Mucosa of descending colon (tissue), 3 donors: Measurements from ENCODE around the gene USE1. TPM values are rescaled to one million over a fixed set of nuclear protein-coding genes. Genes with fewer than 3 reads are reported as not detected.

Experiments
- ATAC-seq: fragments of 200-7000 bp; cut with Tn5 transposase; one replicate; pipeline ENCODE4 v1.9.1; 2020; ENCODE audit warnings: mild to moderate bottlenecking, moderate library complexity
- DNase-seq, 3 donors: peaks; one replicate each; pipeline ENCODE4 v3.0.0-alpha.2; 2020
- H3K36me3 ChIP-seq: fragments of 200-600 bp; one replicate; pipeline ENCODE4 v1.8.0; 2021; ENCODE audit warnings: low read depth, mild to moderate bottlenecking
- H3K4me1 ChIP-seq: fragments of 200-600 bp; one replicate; pipeline ENCODE4 v1.8.0; 2021; ENCODE audit warnings: low read depth, mild to moderate bottlenecking
- H3K4me3 ChIP-seq: fragments of 200-600 bp; one replicate; pipeline ENCODE4 v1.8.0; 2021; ENCODE audit warnings: mild to moderate bottlenecking
- H3K9me3 ChIP-seq: fragments of 200-600 bp; one replicate; pipeline ENCODE4 v1.8.0; 2021; ENCODE audit warnings: mild to moderate bottlenecking
- CTCF ChIP-seq: fragments of 200-600 bp; IDR thresholded peaks from one replicate; pipeline ENCODE4 v1.8.0; 2022; ENCODE audit warnings: antibody characterized with exemption, mild to moderate bottlenecking
- intact Hi-C, 2 donors: fragments of 100-400 bp; cut with DNase I in 1 of 2; cut with micrococcal nuclease in 1 of 2; formaldehyde crosslinking; loops; one replicate each; pipeline versions ENCODE4 v1.11.0 to v1.11.1; 2022; cut with DNase I, micrococcal nuclease
- total RNA-seq, 3 donors: library from RNA; stranded (reverse); fragmentation: NEBNext Ultra II Directional in 2 of 3; extraction: Animal tissue kit (Norgen Biotek cat#: 25700) in 2 of 3; gene quantifications; one replicate each; pipeline versions ENCODE4 v1.2.1 to v1.2.4, GENCODE V29; 2021 to 2023
- donor health status: DM: no; HTN: no; CAD: no; lungs with moderate emphysema.
- donor health status: DM: no; HTN: no; CAD: no.
- donor health status: DM: no; HTN: yes; CAD: no.

USE1 gene
- total RNA-seq, 3 donors from 2014 or later = 17.4 to 31.2 (median 28.0) TPM

- ATAC-seq (peak; percentile 83), DNase-seq (peak; percentile 77 to 86 (median 85))
- peaks cover 33% of the 10 kb centered on the region for H3K4me1 ChIP-seq
- H3K4me3 ChIP-seq = no peak overlapping the region
- H3K36me3 ChIP-seq = peaks cover 11% of the 10 kb centered on the region
- H3K9me3 ChIP-seq = no peaks in the 10 kb centered on the region
- intact Hi-C loops = no loop called here
- TF ChIP-seq CTCF = peak; percentile 26
Measured at GRCh38 chr19:17235300-17235970, 20.3 kb downstream of the USE1 start.

- DNase-seq (peak; percentile 57 to 70 (median 66)), ATAC-seq (peak; percentile 35)
- Histone ChIP-seq H3K9me3 (no peaks in the 10 kb centered on the region), H3K36me3 (peaks cover 11% of the 10 kb centered on the region), H3K4me3 (no peak overlapping the region), H3K4me1 (peaks cover 38% of the 10 kb centered on the region)
- TF ChIP-seq CTCF = no peak
- intact Hi-C loops = no loop called here
Measured at GRCh38 chr19:17235971-17236777, 21.0 kb downstream of the USE1 start.

GRCh38 chr19:17236811-17237543 is 21.8 kb downstream of the USE1 start:
- DNase-seq (no peak), ATAC-seq (no peak)
- Histone ChIP-seq H3K9me3 (no peaks in the 10 kb centered on the region), H3K4me1 (peaks cover 46% of the 10 kb centered on the region), H3K36me3 (peaks cover 6% of the 10 kb centered on the region), H3K4me3 (no peak overlapping the region)
- TF ChIP-seq CTCF = no peak
- intact Hi-C loops = no loop called here

- H3K9me3 ChIP-seq = no peaks in the 10 kb centered on the region
- H3K36me3 ChIP-seq = no peaks in the 10 kb centered on the region
- no peak for TF ChIP-seq CTCF
- ATAC-seq (no peak), DNase-seq (no peak)
- H3K4me3 ChIP-seq = no peak overlapping the region
- intact Hi-C loops = no loop called here
- peaks cover 55% of the 10 kb centered on the region for H3K4me1 ChIP-seq
Measured at GRCh38 chr19:17237747-17238706, 22.9 kb downstream of the USE1 start.
